ENCODE measurements around the gene MALRD1. TPM values are rescaled to one million over a fixed set of nuclear protein-coding genes. Genes with fewer than 3 reads are reported as not detected.

MALRD1 gene
- total RNA-seq, 1 experiment from 2014 or later: not detected

DNA sequence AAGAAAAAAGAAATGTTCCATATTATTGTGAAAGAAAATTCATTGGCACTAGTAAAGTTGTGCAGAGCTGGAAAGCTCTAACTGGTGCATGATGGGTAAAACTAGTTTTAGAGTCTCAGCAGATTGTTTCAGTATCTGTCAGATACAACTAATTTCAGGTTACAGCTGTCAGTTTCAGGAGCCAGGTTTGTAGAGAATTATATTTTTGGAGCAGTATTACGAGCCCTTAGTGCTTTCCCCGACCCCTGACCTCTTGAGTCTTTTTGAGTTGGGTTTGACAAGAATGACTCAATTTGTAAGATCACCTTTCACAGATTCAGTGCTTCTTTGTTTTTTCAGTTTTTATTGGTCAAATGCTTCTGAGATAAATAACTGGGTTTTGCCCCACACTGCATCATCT is 401.3 kb downstream of the MALRD1 start:
- DNase-seq (ENCODE audit: low read depth, low spot score) (no peak), ATAC-seq (no peak)
- in situ Hi-C loops (cut with HindIII; ENCODE audit: low pct_unique_long_range_greater_than_20kb, low sequenced_read_pairs) (no loop called here), intact Hi-C loops (cut with micrococcal nuclease; ENCODE audit: unreplicated experiment) (no loop called here)
- BruUV-seq (replicated peaks): no TSS peak
- Histone ChIP-seq H3K9me3 (ENCODE audit: control insufficient read depth, insufficient read depth, low read depth, low read length) (no peaks in the 10 kb centered on the region), H3K4me1 (ENCODE audit: control insufficient read depth, insufficient read depth, low read length) (no peaks in the 10 kb centered on the region), H3K27me3 (ENCODE audit: control insufficient read depth, insufficient read depth, low read length) (no peaks in the 10 kb centered on the region), H3K4me3 (ENCODE audit: low read depth in 2 of 2, low read length in 2 of 2) (no peak overlapping the region), H3K36me3 (ENCODE audit: control insufficient read depth, insufficient read depth, low read length) (no peaks in the 10 kb centered on the region), H3K27ac (ENCODE audit: low read length) (no peak overlapping the region)
- ChIA-PET CTCF (no interaction called here), POLR2A (no interaction called here)
- TF ChIP-seq, protein P1, sequence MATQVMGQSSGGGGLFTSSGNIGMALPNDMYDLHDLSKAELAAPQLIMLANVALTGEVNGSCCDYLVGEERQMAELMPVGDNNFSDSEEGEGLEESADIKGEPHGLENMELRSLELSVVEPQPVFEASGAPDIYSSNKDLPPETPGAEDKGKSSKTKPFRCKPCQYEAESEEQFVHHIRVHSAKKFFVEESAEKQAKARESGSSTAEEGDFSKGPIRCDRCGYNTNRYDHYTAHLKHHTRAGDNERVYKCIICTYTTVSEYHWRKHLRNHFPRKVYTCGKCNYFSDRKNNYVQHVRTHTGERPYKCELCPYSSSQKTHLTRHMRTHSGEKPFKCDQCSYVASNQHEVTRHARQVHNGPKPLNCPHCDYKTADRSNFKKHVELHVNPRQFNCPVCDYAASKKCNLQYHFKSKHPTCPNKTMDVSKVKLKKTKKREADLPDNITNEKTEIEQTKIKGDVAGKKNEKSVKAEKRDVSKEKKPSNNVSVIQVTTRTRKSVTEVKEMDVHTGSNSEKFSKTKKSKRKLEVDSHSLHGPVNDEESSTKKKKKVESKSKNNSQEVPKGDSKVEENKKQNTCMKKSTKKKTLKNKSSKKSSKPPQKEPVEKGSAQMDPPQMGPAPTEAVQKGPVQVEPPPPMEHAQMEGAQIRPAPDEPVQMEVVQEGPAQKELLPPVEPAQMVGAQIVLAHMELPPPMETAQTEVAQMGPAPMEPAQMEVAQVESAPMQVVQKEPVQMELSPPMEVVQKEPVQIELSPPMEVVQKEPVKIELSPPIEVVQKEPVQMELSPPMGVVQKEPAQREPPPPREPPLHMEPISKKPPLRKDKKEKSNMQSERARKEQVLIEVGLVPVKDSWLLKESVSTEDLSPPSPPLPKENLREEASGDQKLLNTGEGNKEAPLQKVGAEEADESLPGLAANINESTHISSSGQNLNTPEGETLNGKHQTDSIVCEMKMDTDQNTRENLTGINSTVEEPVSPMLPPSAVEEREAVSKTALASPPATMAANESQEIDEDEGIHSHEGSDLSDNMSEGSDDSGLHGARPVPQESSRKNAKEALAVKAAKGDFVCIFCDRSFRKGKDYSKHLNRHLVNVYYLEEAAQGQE (IDR thresholded peaks at IDR 0.05; ENCODE audit: insufficient read depth in 1 of 2, low read depth in 2 of 2, low read length in 1 of 2): no peak
- TF ChIP-seq TCF7L2 (IDR thresholded peaks at IDR 0.05; ENCODE audit: low read depth, low read length) (no peak), POLR2AphosphoS5 (IDR thresholded peaks at IDR 0.05; ENCODE audit: low read depth, low read length) (no peak)
- TF ChIP-seq, protein P2, sequence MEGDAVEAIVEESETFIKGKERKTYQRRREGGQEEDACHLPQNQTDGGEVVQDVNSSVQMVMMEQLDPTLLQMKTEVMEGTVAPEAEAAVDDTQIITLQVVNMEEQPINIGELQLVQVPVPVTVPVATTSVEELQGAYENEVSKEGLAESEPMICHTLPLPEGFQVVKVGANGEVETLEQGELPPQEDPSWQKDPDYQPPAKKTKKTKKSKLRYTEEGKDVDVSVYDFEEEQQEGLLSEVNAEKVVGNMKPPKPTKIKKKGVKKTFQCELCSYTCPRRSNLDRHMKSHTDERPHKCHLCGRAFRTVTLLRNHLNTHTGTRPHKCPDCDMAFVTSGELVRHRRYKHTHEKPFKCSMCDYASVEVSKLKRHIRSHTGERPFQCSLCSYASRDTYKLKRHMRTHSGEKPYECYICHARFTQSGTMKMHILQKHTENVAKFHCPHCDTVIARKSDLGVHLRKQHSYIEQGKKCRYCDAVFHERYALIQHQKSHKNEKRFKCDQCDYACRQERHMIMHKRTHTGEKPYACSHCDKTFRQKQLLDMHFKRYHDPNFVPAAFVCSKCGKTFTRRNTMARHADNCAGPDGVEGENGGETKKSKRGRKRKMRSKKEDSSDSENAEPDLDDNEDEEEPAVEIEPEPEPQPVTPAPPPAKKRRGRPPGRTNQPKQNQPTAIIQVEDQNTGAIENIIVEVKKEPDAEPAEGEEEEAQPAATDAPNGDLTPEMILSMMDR (IDR thresholded peaks at IDR 0.05): no peak

DNA sequence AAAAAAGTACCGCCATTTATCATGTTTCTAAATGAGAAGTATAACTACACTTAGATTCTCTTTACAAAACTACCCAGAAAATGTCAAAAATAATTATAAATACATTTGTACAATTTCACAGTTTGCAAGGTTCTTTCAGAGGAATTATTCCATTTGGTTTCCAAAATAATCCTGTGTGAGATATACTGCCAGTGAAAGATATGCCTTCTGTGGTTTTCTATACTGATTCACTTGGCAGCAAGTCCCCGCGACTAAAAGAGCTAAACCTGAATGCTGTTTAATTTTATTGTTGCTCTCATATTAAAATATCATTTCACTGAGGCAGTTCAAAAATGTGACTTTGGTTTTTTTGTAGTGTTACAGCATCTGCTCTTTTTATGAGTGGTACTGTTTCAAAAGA is 402.8 kb downstream of the MALRD1 start:
- Histone ChIP-seq H3K4me1 (ENCODE audit: control insufficient read depth, insufficient read depth, low read length) (no peaks in the 10 kb centered on the region), H3K9me3 (ENCODE audit: control insufficient read depth, insufficient read depth, low read depth, low read length) (no peaks in the 10 kb centered on the region), H3K27ac (ENCODE audit: low read length) (no peak overlapping the region), H3K36me3 (ENCODE audit: control insufficient read depth, insufficient read depth, low read length) (no peaks in the 10 kb centered on the region), H3K4me3 (ENCODE audit: low read depth in 2 of 2, low read length in 2 of 2) (no peak overlapping the region), H3K27me3 (ENCODE audit: control insufficient read depth, insufficient read depth, low read length) (no peaks in the 10 kb centered on the region)
- no peak for ATAC-seq
- no peak for TF ChIP-seq POLR2AphosphoS5 (IDR thresholded peaks at IDR 0.05; ENCODE audit: low read depth, low read length)
- DNase-seq (ENCODE audit: low read depth, low spot score): no peak
- no TSS peak for BruUV-seq (replicated peaks)
- ChIA-PET CTCF (no interaction called here), POLR2A (no interaction called here)
- intact Hi-C loops (cut with micrococcal nuclease; ENCODE audit: unreplicated experiment) (no loop called here), in situ Hi-C loops (cut with HindIII; ENCODE audit: low pct_unique_long_range_greater_than_20kb, low sequenced_read_pairs) (no loop called here)

DNA sequence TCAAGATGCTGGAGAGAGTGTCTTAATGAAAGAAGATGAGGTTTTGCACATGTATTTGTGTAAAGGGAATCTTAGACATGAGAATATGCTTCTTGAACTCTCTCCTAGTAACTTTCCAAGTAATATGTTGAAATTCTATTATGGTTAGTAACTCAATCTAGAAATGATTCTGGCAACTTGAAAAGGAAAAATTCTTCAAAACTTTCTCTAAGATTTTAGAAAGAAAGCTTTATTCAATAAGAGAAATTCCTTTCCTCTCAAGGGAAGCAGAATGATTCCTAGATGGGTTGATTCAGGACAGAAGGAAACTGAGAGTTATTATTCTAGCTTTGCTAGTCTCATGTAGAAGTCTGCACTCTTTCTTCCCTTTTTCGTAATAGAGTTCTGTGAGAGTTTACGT is 403.3 kb downstream of the MALRD1 start:
- no peak overlapping the region for H3K4me3 ChIP-seq (ENCODE audit: low read depth in 2 of 2, low read length in 2 of 2)
- ATAC-seq (no peak), DNase-seq (ENCODE audit: low read depth, low spot score) (no peak)
- TF ChIP-seq SIN3A (IDR thresholded peaks at IDR 0.05; ENCODE audit: borderline replicate concordance, insufficient read depth, low read depth, low read length) (no peak), POLR2AphosphoS5 (IDR thresholded peaks at IDR 0.05; ENCODE audit: low read depth, low read length) (no peak), TCF7L2 (IDR thresholded peaks at IDR 0.05; ENCODE audit: low read depth, low read length) (no peak)
- TF ChIP-seq, protein P1 (IDR thresholded peaks at IDR 0.05; ENCODE audit: insufficient read depth in 1 of 2, low read depth in 2 of 2, low read length in 1 of 2): no peak
- TF ChIP-seq, protein P2 (IDR thresholded peaks at IDR 0.05): no peak
- H3K27me3 ChIP-seq (ENCODE audit: control insufficient read depth, insufficient read depth, low read length): no peaks in the 10 kb centered on the region
- intact Hi-C loops (cut with micrococcal nuclease; ENCODE audit: unreplicated experiment) (no loop called here), in situ Hi-C loops (cut with HindIII; ENCODE audit: low pct_unique_long_range_greater_than_20kb, low sequenced_read_pairs) (no loop called here)
- no peaks in the 10 kb centered on the region for H3K36me3 ChIP-seq (ENCODE audit: control insufficient read depth, insufficient read depth, low read length)
- no peaks in the 10 kb centered on the region for H3K4me1 ChIP-seq (ENCODE audit: control insufficient read depth, insufficient read depth, low read length)
- ChIA-PET POLR2A (no interaction called here), CTCF (no interaction called here)
- no TSS peak for BruUV-seq (replicated peaks)
- H3K9me3 ChIP-seq (ENCODE audit: control insufficient read depth, insufficient read depth, low read depth, low read length): no peaks in the 10 kb centered on the region
- H3K27ac ChIP-seq (ENCODE audit: low read length): no peak overlapping the region

All from Panc1 (cell line).